GM18909 (cell line): Measurements from ENCODE around the gene HMGN3.
"Not testable (repeated sequence)": the region's sequence is repeated elsewhere in the genome, so short reads cannot be mapped to it uniquely, and the experiment has no call there.

Source experiments
- ATAC-seq: cut with Tn5 transposase; IDR thresholded peaks from one replicate; pipeline ENCODE4 v1.9.1; 2021; ENCODE audit warnings: mild to moderate bottlenecking; ENCODE audit not compliant: unreplicated experiment, poor library complexity

Gene HMGN3

GRCh38 chr6:79234150-79235022 is at the start of gene HMGN3:
Gene HMGN3, minus strand, starts transcription at chr6:79234682.
- ATAC-seq: peak; percentile 94

- no peak for ATAC-seq
Observed at GRCh38 chr6:79280756-79281155, 46.3 kb upstream of the HMGN3 start.

- no peak for ATAC-seq
Observed at GRCh38 chr6:79277109-79277508, 42.6 kb upstream of the HMGN3 start.

GRCh38 chr6:79269877-79270276 is 35.4 kb upstream of the HMGN3 start:
- no peak for ATAC-seq

GRCh38 chr6:79267128-79267527 is 32.6 kb upstream of the HMGN3 start:
- no peak for ATAC-seq

GRCh38 chr6:79266051-79266450 is 31.6 kb upstream of the HMGN3 start:
- ATAC-seq: no peak

- no peak for ATAC-seq
Observed at GRCh38 chr6:79263359-79263758, 28.9 kb upstream of the HMGN3 start.

- no peak for ATAC-seq
Observed at GRCh38 chr6:79261666-79262065, 27.2 kb upstream of the HMGN3 start.

- no peak for ATAC-seq
Observed at GRCh38 chr6:79260772-79261171, 26.3 kb upstream of the HMGN3 start.

- no peak for ATAC-seq
Observed at GRCh38 chr6:79257381-79258205, 23.1 kb upstream of the HMGN3 start.

- not testable (repeated sequence) for ATAC-seq
Observed at GRCh38 chr6:79256770-79257169, 22.3 kb upstream of the HMGN3 start.

GRCh38 chr6:79255086-79255485 is 20.6 kb upstream of the HMGN3 start:
- ATAC-seq: not testable (repeated sequence)

- no peak for ATAC-seq
Observed at GRCh38 chr6:79250559-79250958, 16.1 kb upstream of the HMGN3 start.

- ATAC-seq: peak; percentile 77
Observed at GRCh38 chr6:79250107-79250514, 15.6 kb upstream of the HMGN3 start.

GRCh38 chr6:79249136-79249535 is 14.7 kb upstream of the HMGN3 start:
- ATAC-seq: no peak

GRCh38 chr6:79246891-79247290 is 12.4 kb upstream of the HMGN3 start:
- peak; percentile 84 for ATAC-seq

GRCh38 chr6:79241228-79241627 is 6.7 kb upstream of the HMGN3 start:
- ATAC-seq: no peak

- no peak for ATAC-seq
Observed at GRCh38 chr6:79240509-79240908, 6.0 kb upstream of the HMGN3 start.

- ATAC-seq: peak; percentile 75
Observed at GRCh38 chr6:79239536-79240168, 5.2 kb upstream of the HMGN3 start.

- no peak for ATAC-seq
Observed at GRCh38 chr6:79238919-79239318, 4.4 kb upstream of the HMGN3 start.

- ATAC-seq: no peak
Observed at GRCh38 chr6:79236711-79237110, 2.2 kb upstream of the HMGN3 start.
